ENCODE data around the gene DLG2.

- TF ChIP-seq CTCF (IDR thresholded peaks at IDR 0.05) (no peak), POLR2A (IDR thresholded peaks at IDR 0.05) (no peak)
Observed at GRCh38 chr11:83642500-83642899, 1984.6 kb downstream of the DLG2 start.

Measured in suprapubic skin (tissue), 3 donors.